Measurements from ENCODE around the gene DAP3. TPM values are rescaled to one million over a fixed set of nuclear protein-coding genes. Genes with fewer than 3 reads are reported as not detected.

Gene DAP3
- polyA plus RNA-seq, 2 of the 4 experiments (the other 2 are of a cell fraction), result 96.3 to 171 TPM

GRCh38 chr1:155648207-155649147 is 40.4 kb upstream of the DAP3 start (continued):
- TF ChIP-seq PBX3 (IDR thresholded peaks at IDR 0.05) (peak; percentile 24; the same call in 1 of the 2 replicates), JUN (IDR thresholded peaks at IDR 0.05) (peak in 1 of 2 experiments; percentile 23; a peak in 1 of 5 replicates)

DNA sequence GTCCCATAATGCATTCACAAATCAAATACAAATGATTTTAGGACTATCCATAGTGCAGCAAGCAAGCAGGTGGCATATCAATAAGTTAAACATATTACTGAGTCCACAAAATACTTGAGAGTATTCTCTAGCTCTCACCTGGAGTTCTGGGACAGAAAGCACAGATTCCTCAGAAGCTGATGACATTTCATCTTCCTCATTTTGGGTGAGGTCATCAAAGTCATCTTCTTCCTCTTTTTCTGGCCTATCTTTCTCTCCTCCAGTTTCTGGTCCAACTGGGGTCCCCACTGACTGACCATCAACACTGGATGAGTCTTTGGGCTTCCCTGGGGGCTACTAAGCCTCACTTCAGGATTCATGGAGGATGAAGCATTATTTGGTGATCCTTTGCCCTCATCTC is 39.2 kb upstream of the DAP3 start:
- ChIA-PET POLR2A (no interaction called here), CTCF (interaction anchor here (1.3 to 2.7 kb wide), 2 partner anchors 51 to 326 kb away, joined by 4 to 10 read pairs; no protein-coding TSS in a partner anchor)
- no peak for DNase-seq (ENCODE audit: low read depth in 1 of 2, low spot score in 1 of 2)
- H3K9me3 ChIP-seq, result no peaks in the 10 kb centered on the region
- H3K4me1 ChIP-seq, result peaks cover 67% of the 10 kb centered on the region
- no peak overlapping the region for H3K4me3 ChIP-seq
- FAIRE-seq, result no peak
- H3K4me2 ChIP-seq, result no peak overlapping the region
- ATAC-seq, result no peak
- H3K27ac ChIP-seq, result no peak overlapping the region; a peak in 1 of 6 replicates
- no peak for TF ChIP-seq JUN (IDR thresholded peaks at IDR 0.05)
- TF ChIP-seq RNF2 (IDR thresholded peaks at IDR 0.05; ENCODE audit: borderline replicate concordance, low read depth), result no peak
- TF ChIP-seq, protein P1, sequence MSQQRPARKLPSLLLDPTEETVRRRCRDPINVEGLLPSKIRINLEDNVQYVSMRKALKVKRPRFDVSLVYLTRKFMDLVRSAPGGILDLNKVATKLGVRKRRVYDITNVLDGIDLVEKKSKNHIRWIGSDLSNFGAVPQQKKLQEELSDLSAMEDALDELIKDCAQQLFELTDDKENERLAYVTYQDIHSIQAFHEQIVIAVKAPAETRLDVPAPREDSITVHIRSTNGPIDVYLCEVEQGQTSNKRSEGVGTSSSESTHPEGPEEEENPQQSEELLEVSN (IDR thresholded peaks at IDR 0.05; ENCODE audit: borderline replicate concordance, low read depth), result no peak
- no peak for TF ChIP-seq HOXB5 (CRISPR knock-in tag; IDR thresholded peaks at IDR 0.05)
- TF ChIP-seq, protein P2, sequence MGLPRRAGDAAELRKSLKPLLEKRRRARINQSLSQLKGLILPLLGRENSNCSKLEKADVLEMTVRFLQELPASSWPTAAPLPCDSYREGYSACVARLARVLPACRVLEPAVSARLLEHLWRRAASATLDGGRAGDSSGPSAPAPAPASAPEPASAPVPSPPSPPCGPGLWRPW (IDR thresholded peaks at IDR 0.05), result no peak
- TF ChIP-seq USF2 (IDR thresholded peaks at IDR 0.05), result no peak
- no peak for TF ChIP-seq POLR2A (IDR thresholded peaks at IDR 0.05; ENCODE audit: low read length)
- TF ChIP-seq BHLHE40 (IDR thresholded peaks at IDR 0.05; ENCODE audit: low read depth, low read length), result no peak
- no peak for TF ChIP-seq ESRRA (IDR thresholded peaks at IDR 0.05; ENCODE audit: borderline replicate concordance, low read length)
- no peak for TF ChIP-seq ATOH8 (CRISPR knock-in tag; IDR thresholded peaks at IDR 0.05; ENCODE audit: low read depth)
- no peak for TF ChIP-seq CHD2 (IDR thresholded peaks at IDR 0.05; ENCODE audit: low read length, partially characterized antibody)
- no peak for TF ChIP-seq REST (IDR thresholded peaks at IDR 0.05)
- TF ChIP-seq MAFK (IDR thresholded peaks at IDR 0.05; ENCODE audit: partially characterized antibody), result no peak
- no peak for TF ChIP-seq ZNF302 (CRISPR knock-in tag; IDR thresholded peaks at IDR 0.05)
- no peak for TF ChIP-seq TFCP2L1 (CRISPR knock-in tag; IDR thresholded peaks at IDR 0.05)
- no peak for TF ChIP-seq ZSCAN20 (CRISPR knock-in tag; IDR thresholded peaks at IDR 0.05)
- no peak for TF ChIP-seq RCOR1 (IDR thresholded peaks at IDR 0.05; ENCODE audit: low read depth, low read length)
